ENCODE data around the gene GNMT. TPM values are rescaled to one million over a fixed set of nuclear protein-coding genes. Genes with fewer than 3 reads are reported as not detected.

Gene GNMT
- total RNA-seq, 4 donors from 2014 or later: 0.68 TPM; not detected in 3

DNA sequence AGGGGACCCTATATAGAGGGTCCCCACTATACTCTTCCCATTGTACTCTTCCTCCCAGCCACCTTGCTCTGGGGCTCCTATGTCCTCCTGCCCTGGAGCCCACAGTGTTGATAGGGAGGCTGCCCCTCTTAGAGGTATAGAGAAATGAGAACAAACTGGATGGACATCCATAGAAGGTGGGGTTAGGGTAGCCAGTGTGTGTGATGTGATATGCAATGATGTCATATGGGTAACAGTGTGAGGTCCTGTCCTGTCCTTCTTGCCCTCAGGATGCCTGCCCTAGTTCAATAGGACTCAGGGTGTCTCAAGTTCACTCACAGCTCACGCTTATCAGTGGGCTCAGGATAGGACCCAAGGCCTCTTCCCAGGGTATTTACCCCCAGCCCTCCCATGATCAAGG, 44.3 kb upstream of the GNMT start:
- H3K36me3 ChIP-seq: no peaks in the 10 kb centered on the region
- peaks cover 0 to 6% (median 4%) of the 10 kb centered on the region in 4 donors for H3K4me1 ChIP-seq
- H3K27me3 ChIP-seq: peaks cover 18% of the 10 kb centered on the region
- H3K27ac ChIP-seq: no peak overlapping the region
- in situ Hi-C loops (cut with MboI; ENCODE audit: low pct_ligation_motif_present in 1 of 4, low pct_unique_long_range_greater_than_20kb in 1 of 4, low sequenced_read_pairs in 3 of 4): no loop called here
- H3K4me3 ChIP-seq: no peak overlapping the region
- no peak for DNase-seq
- 88% methylated on average over 1 of the region's 1 CpG; no CpG with 5 or more reads in 1 of the 2 donors for WGBS, 2 donors (ENCODE audit: low coverage in 1 of 2)
- TF ChIP-seq, protein P1, sequence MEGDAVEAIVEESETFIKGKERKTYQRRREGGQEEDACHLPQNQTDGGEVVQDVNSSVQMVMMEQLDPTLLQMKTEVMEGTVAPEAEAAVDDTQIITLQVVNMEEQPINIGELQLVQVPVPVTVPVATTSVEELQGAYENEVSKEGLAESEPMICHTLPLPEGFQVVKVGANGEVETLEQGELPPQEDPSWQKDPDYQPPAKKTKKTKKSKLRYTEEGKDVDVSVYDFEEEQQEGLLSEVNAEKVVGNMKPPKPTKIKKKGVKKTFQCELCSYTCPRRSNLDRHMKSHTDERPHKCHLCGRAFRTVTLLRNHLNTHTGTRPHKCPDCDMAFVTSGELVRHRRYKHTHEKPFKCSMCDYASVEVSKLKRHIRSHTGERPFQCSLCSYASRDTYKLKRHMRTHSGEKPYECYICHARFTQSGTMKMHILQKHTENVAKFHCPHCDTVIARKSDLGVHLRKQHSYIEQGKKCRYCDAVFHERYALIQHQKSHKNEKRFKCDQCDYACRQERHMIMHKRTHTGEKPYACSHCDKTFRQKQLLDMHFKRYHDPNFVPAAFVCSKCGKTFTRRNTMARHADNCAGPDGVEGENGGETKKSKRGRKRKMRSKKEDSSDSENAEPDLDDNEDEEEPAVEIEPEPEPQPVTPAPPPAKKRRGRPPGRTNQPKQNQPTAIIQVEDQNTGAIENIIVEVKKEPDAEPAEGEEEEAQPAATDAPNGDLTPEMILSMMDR (IDR thresholded peaks at IDR 0.05): no peak
- TF ChIP-seq POLR2AphosphoS5 (IDR thresholded peaks at IDR 0.05) (no peak), POLR2A (IDR thresholded peaks at IDR 0.05) (no peak), EP300 (IDR thresholded peaks at IDR 0.05; ENCODE audit: low read depth) (no peak)
- intact Hi-C loops (cut with DNase I; ENCODE audit: low total_unique reads): no loop called here
- H3K9me3 ChIP-seq: no peaks in the 10 kb centered on the region

- Histone ChIP-seq H3K9me3 (no peaks in the 10 kb centered on the region), H3K36me3 (no peaks in the 10 kb centered on the region), H3K4me1 (no peaks in the 10 kb centered on the region), H3K27me3 (peaks cover 3% of the 10 kb centered on the region), H3K4me3 (no peak overlapping the region), H3K27ac (no peak overlapping the region)
- no peak for TF ChIP-seq POLR2A (IDR thresholded peaks at IDR 0.05)
- TF ChIP-seq EP300 (IDR thresholded peaks at IDR 0.05; ENCODE audit: low read depth): no peak
- TF ChIP-seq POLR2AphosphoS5 (IDR thresholded peaks at IDR 0.05): no peak
- TF ChIP-seq, protein P1 (IDR thresholded peaks at IDR 0.05): no peak
- in situ Hi-C loops (cut with MboI; ENCODE audit: low pct_ligation_motif_present in 1 of 4, low pct_unique_long_range_greater_than_20kb in 1 of 4, low sequenced_read_pairs in 3 of 4): no loop called here
- 61 to 73% methylated on average over 3 to 6 of the region's 6 CpGs for WGBS, 2 donors (ENCODE audit: low coverage in 1 of 2)
- DNase-seq: no peak
- intact Hi-C loops (cut with DNase I; ENCODE audit: low total_unique reads): no loop called here
These were observed 38.8 kb upstream of the GNMT start for GRCh38 chr6:42921801-42922200.

DNA sequence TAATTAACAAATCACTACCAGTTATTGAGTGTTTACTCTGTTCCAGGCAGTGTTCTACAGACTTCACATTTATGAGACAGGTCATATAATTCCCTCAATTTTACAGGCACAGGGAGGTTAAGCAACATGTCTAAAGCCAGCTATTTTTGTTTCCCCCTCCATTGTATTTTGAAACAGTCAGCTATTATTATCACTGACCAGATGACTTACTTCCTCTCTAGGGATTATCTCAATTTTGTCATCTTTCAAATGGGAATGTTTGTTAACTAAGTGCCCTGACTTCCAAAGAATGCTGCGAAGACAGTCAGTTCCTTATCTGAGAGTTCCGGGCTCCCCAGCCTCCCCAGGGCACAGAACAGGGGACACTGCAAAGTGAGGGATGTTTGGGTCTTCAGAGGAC, 36.9 kb upstream of the GNMT start:
- TF ChIP-seq EP300 (IDR thresholded peaks at IDR 0.05; ENCODE audit: low read depth): no peak
- TF ChIP-seq, protein P1 (IDR thresholded peaks at IDR 0.05): no peak
- no peak for TF ChIP-seq POLR2A (IDR thresholded peaks at IDR 0.05)
- no peak for TF ChIP-seq POLR2AphosphoS5 (IDR thresholded peaks at IDR 0.05)
- Histone ChIP-seq H3K4me3 (no peak overlapping the region), H3K9me3 (no peaks in the 10 kb centered on the region), H3K4me1 (peaks cover 0 to 9% (median 4%) of the 10 kb centered on the region in 4 donors), H3K36me3 (no peaks in the 10 kb centered on the region), H3K27ac (no peak overlapping the region), H3K27me3 (peaks cover 3% of the 10 kb centered on the region)
- intact Hi-C loops (cut with DNase I; ENCODE audit: low total_unique reads): no loop called here
- 94% methylated on average over 2 of the region's 2 CpGs; no CpG with 5 or more reads in 1 of the 2 donors for WGBS, 2 donors (ENCODE audit: low coverage in 1 of 2)
- DNase-seq: no peak
- in situ Hi-C loops (cut with MboI; ENCODE audit: low pct_ligation_motif_present in 1 of 4, low pct_unique_long_range_greater_than_20kb in 1 of 4, low sequenced_read_pairs in 3 of 4): no loop called here

GRCh38 chr6:42925248-42925857, 35.2 kb upstream of the GNMT start:
- no peak overlapping the region for H3K27ac ChIP-seq
- in situ Hi-C loops (cut with MboI; ENCODE audit: low pct_ligation_motif_present in 1 of 4, low pct_unique_long_range_greater_than_20kb in 1 of 4, low sequenced_read_pairs in 3 of 4) (no loop called here), intact Hi-C loops (cut with DNase I; ENCODE audit: low total_unique reads) (no loop called here)
- no peak for DNase-seq
- 68 to 100% methylated on average over 1 to 22 of the region's 23 CpGs for WGBS, 2 donors (ENCODE audit: low coverage in 1 of 2)
- no peak overlapping the region for H3K4me3 ChIP-seq
- H3K4me1 ChIP-seq: peaks cover 5 to 16% (median 11%) of the 10 kb centered on the region in 4 donors
- H3K27me3 ChIP-seq: peaks cover 3% of the 10 kb centered on the region
- H3K36me3 ChIP-seq: no peaks in the 10 kb centered on the region
- no peak for TF ChIP-seq POLR2AphosphoS5 (IDR thresholded peaks at IDR 0.05)
- no peak for TF ChIP-seq POLR2A (IDR thresholded peaks at IDR 0.05)
- TF ChIP-seq EP300 (IDR thresholded peaks at IDR 0.05; ENCODE audit: low read depth): no peak
- TF ChIP-seq, protein P1 (IDR thresholded peaks at IDR 0.05): no peak
- no peaks in the 10 kb centered on the region for H3K9me3 ChIP-seq
